ENCODE results near the gene SOX3.

DNA sequence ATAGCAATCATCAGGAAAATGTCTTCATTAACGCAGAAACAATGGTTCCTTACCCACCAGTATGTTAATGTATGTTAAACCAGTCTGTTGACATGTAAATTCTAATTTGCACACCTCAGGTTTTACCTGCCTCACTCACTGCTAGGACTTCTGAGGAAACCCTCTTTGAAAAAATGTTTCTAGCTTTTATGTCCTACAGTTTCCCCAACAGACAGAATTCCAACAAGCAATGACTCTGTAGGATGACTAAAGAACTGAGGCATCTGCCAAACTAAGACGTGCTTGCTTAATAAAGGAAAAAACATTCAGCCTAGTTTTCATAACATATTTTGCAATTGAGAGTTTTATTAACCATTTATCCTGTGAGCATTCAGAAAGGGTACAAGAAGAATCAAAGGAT lies 20.6 kb upstream of the SOX3 start:
- no peak for TF ChIP-seq POLR2A (IDR thresholded peaks at IDR 0.05)
- TF ChIP-seq, protein P1, sequence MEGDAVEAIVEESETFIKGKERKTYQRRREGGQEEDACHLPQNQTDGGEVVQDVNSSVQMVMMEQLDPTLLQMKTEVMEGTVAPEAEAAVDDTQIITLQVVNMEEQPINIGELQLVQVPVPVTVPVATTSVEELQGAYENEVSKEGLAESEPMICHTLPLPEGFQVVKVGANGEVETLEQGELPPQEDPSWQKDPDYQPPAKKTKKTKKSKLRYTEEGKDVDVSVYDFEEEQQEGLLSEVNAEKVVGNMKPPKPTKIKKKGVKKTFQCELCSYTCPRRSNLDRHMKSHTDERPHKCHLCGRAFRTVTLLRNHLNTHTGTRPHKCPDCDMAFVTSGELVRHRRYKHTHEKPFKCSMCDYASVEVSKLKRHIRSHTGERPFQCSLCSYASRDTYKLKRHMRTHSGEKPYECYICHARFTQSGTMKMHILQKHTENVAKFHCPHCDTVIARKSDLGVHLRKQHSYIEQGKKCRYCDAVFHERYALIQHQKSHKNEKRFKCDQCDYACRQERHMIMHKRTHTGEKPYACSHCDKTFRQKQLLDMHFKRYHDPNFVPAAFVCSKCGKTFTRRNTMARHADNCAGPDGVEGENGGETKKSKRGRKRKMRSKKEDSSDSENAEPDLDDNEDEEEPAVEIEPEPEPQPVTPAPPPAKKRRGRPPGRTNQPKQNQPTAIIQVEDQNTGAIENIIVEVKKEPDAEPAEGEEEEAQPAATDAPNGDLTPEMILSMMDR (IDR thresholded peaks at IDR 0.05) = no peak

Measured in esophagus squamous epithelium (tissue), 4 donors.